H1 (cell line): ENCODE measurements around the gene NR2C2. TPM values are rescaled to one million over a fixed set of nuclear protein-coding genes. Genes with fewer than 3 reads are reported as not detected.

Experiments
- CHD2 ChIP-seq: IDR thresholded peaks from 2 replicates; pipeline ENCODE4 v1.6.1; 2012; ENCODE audit warnings: low read length, improper control_type of control experiment
- E2F6 ChIP-seq: IDR thresholded peaks from 2 replicates; pipeline ENCODE4 v1.6.1; 2012; ENCODE audit warnings: inconsistent platforms
- FOSL1 ChIP-seq: IDR thresholded peaks from 2 replicates; pipeline ENCODE4 v1.6.1; 2011; ENCODE audit warnings: mild to moderate bottlenecking, low read depth, low read length, moderate library complexity; ENCODE audit not compliant: insufficient read depth
- MAFK ChIP-seq: IDR thresholded peaks from 2 replicates; pipeline ENCODE4 v1.6.1; 2012; ENCODE audit warnings: low read depth, mild to moderate bottlenecking, improper control_type of control experiment, low read length
- YY1 ChIP-seq: IDR thresholded peaks from 2 replicates; pipeline ENCODE4 v1.6.1; 2011; ENCODE audit warnings: low read depth, mild to moderate bottlenecking, low read length
- polyA plus RNA-seq, 7 experiments: library from polyadenylated mRNA; depleted of rRNA in 3 of 7; stranded (reverse) in 5 of 7; unstranded in 2 of 7; fragments of >200 nt in 5 of 7; fragments of 200-250 nt in 2 of 7; gene quantifications; 1 replicate in 5 of 7; 2 replicates in 1 of 7; 4 replicates in 1 of 7; pipeline versions ENCODE4 v1.2.1 to v1.2.3, GENCODE V29; 2011 to 2013; ENCODE audit warnings: missing spikeins in 2 of 7, mixed read lengths in 2 of 7
- total RNA-seq: library from RNA; stranded (reverse); fragmentation: NEBNext Ultra II Directional; extraction: Animal tissue kit (Norgen Biotek cat#: 25700); gene quantifications from 2 replicates; pipeline ENCODE4 v1.2.1, GENCODE V29; 2021

Gene NR2C2
- total and polyA plus RNA-seq, 2 of the 8 experiments (the other 6 are each of a cell fraction or from before 2014, with no cell fraction given): 16.6 to 44.4 TPM

- TF ChIP-seq E2F6 (no peak), CHD2 (no peak), FOSL1 (no peak), YY1 (no peak), MAFK (no peak)
- TF ChIP-seq, all 59 proteins: peak for 0
Observed at GRCh38 chr3:15009167-15009566, 61.8 kb downstream of the NR2C2 start (continued).
